ENCODE data around the gene SCNM1.
A peak's percentile ranks its signal among the peaks of the same experiment; 100 is the strongest.

SCNM1 gene, protein sequence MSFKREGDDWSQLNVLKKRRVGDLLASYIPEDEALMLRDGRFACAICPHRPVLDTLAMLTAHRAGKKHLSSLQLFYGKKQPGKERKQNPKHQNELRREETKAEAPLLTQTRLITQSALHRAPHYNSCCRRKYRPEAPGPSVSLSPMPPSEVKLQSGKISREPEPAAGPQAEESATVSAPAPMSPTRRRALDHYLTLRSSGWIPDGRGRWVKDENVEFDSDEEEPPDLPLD

DNA sequence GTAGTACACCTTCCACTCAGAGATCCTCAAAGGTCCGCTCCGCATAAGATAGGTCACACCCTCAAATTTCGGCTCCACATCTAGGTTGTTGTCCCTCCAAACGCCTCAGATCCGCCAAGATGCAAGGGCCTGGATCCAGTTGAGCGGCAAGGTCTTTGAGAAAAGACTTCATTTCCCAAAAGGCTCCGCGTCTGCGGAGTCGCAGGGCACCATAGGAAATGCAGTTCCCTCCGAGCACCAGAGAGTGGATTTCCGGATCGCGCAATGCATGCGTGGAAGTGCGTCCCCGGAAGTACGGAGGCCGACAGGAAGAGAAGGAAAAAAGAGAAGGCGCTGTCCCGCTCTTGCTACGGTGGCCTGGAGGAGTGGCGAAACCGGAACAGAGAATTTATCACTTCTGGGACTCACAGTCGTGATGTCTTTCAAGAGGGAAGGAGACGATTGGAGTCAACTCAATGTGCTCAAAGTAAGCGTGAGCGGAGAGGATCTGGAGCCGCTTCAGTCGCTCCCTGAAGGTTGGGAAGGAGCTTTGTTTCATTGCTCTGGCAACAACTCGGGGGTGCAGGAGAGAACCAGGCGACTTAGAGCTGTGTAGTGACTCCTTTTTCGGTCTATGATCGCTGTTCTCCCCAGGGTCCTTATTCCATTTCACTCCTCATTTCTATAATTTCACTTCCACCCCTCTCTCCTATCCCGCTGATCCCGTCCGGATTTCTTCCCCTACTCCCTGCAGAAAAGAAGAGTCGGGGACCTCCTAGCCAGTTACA is at the start of gene SCNM1, which contains the start of gene LYSMD1:
TSS of gene SCNM1 (plus strand) at position 407 of the 767 bp plus-strand sequence. CDS start at position 416, 9 bp downstream.
TSS of gene LYSMD1 (minus strand) at position 165 of the 767 bp plus-strand sequence. CDS start 644 bp downstream, outside the sequence.
- peak; percentile 99 for DNase-seq

DNA sequence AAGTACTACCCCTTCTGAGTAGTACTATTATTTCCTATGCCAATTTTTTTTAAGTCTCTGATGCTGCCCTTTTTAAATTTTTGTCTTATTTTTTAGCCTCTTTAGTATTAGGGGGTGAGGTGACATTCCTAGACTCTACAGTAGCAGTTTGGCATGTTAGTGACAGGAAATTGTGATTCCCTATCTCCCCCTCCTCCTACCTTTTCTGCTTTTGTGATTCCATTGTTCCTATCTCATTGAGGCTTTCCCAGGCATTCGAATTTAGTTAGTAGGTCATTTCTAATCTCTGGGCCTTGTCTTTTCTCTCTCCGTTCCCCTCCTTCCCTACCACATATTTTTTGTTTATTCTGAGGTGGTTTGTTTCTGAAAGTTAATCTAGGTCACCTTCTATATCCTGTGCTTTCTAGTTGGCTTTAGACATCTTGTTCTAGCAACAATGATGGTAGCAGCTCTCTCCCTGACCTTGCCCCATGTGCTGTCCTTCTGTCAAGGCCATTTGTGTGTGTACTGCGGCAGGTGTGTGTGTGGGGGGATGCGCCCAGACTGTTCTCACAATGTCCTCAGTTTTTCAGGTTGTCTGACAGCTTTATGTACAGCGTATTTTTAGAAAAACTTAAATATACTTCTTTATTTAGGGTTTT is 41.1 kb upstream of the SCNM1 start:
- DNase-seq = no peak

DNA sequence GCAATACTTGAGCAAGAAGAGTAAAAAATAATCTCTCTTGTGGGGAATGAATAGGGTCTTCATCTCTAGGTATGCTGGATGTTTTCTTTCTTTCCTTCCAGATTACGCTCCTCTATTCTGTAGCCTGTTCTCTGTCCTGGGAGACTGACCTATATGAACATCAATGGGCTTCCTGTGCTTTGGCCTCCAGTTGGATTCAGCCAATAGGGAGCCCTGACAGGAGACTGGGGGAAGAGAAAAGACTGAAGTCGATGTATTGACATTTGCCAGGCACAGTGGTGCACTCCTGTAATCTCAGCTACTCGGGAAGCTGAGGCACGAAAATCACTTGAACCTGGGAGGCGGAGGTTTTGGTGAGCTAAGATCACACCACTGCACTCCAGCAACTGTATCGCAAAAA is 37.1 kb upstream of the SCNM1 start:
- DNase-seq = no peak

DNA sequence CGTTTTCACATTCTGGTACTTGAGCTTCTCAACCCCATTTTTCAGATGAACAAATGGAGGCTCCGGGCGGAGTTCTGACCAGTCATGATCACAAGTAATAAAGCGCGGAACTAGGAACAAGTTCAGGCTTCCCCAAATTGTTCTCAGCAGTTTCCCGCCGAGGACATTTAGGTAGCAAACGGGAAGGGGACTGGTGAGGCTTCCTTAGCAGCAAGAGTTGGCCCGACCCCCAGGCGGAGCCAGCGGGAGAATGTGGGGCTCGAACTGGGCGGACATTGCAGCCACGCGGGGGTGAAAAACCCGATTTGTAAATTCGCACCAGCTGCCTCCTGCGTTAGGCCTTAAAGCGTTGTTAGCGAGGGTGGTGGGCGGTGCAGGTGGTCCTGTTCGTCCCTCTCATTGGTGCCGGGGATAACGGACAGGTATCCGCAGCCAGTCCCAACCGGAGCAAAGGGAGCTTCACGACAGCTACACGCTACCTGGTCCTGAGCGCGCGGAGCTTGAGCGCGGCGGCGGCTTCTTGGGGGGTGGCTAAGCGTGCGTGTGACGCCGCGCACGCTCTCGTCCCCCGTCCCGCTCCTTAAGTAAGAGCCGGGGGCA is 34.9 kb upstream of the SCNM1 start:
- peak; percentile 74 for DNase-seq

DNA sequence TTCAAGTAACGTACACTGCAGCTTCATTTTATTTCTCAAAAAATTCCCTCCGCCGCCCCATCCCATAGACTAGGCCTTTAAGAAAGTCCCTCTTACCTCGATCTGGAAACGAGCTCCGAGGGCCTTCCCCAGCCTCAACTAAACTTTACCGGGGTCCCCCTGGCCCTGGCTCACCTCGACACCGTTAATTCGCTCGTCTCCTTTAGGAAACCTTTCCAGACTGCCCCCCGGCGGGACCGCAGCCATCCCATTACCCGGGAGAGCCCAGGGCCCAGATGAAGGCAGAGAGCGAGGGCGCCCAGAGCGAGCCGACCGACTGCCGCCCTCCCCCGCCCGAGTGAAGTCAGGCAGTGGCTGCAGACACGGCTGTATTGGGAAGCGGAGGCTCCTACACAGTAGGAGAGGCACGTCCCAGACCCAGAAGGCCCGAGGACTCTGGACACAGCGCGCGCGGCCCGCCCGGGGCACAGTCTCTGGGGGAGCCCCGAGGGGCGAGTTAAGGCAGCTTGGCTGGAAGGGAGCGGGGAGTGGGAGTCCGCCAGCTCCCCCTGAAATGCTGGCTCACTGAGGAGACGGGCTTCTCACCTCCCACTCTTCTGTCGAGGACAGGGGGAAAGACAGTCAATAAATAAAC is 34.1 kb upstream of the SCNM1 start:
- no peak for DNase-seq

DNA sequence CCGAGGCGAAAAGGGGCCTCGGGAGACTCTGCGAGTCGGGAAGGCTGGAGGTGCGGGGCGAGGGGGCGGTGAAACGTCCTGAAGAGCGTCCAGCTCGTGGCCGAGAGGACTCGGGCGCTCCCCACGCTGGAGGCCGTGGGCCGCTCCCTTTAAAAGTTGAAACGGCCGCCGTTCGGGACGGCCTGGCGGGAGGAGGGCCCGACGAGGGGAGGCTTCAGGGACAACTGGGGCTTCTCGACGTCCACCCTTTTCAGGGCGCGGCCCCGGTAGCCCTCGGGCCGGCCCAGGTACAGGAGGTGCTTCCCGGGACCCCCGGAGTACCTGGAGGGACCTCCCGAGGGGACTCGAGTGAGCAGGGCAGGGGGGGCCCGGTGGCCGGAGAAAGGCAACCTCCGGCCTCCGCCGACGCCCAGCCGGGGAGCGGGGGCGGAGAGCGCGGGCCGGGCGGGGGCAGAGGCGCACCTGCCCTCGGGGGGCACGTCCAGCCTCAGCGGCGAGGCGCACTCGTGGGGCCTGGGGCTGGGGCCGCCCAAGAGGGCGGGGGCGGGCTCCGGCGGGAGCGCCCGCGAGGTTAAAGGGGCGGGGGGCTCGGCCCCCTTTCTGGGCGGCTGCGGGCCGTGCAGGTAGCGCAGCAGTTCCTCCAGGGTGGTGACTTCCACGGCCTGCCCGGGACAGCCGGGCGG is 33.5 kb upstream of the SCNM1 start:
- DNase-seq = no peak

DNA sequence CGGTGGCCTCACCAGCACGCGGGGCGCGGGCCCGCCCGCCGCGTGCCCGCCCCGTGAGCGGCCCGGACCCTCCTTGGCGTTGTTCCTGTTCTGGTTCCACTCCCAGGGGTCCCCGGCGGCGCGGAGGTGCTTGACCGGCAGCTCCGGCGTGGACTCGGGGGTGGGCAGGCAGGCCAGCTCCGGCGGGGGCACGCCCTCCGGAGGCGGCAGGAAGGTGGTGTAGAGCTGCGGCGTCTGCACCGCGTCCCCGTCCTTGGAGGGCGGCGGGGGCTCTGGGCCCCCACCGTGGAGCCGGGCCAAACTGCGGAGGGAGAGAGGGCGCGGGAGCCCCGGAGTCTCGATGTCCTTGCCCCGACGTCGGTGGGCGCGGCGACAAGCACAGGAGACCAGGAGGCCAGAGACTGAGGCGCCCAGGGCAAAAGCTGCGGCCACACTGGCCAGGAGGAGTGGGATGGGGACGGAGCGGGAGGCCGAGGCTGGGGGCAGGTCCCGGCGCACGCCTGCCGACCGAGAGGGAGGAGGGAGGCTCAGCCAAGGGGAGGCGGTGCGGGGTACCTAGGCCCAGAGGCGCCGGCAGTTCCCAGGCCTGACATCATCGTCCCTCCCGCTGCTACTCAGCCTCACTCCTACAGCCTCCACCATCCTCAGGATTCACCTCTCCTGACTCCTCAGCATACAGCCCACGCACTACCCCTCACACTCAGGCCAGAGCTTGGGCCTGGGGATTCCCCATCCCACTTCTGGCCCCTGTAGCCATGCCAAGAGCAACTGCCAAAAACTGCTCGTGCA is 32.7 kb upstream of the SCNM1 start:
- DNase-seq = no peak

DNA sequence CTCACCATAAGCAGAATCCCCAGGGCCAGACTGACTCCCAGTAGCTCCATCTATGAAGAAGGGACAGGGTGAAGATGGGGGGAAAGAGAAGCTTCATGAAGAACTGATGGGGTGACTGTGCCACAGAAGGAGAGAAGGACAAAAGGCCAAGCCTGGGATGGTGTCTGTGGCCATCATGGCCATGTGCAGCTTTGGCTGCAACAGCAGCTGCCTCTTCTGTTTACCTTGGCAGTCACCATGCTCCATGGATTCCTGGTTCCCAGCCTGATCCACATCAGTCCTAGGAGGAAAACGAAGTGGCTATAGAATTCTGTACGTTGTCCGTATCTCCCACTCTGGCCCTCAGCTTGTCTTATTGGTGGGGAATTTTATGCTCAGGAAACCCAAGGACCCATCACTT is 31.5 kb upstream of the SCNM1 start:
- no peak for DNase-seq

DNA sequence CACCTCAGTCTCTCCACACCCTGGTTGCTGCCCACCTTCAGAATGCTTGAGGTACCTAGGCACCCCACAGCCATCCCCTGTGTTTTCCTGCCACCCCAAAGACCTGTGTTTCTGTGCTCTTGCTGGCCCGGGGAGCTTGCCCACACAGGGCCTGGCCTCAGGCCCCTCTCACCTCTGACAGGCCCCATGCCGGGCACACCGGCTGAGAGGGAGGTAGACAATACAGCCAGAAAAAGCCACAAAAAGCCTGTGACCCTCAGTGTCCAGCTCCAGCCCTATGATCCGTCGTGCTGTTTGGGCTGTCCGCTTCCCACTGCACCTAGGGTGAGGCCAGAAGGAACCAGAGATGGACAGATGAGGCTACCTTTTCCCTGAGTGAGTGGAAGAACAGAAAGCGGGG is 31.0 kb upstream of the SCNM1 start:
- DNase-seq = no peak

DNA sequence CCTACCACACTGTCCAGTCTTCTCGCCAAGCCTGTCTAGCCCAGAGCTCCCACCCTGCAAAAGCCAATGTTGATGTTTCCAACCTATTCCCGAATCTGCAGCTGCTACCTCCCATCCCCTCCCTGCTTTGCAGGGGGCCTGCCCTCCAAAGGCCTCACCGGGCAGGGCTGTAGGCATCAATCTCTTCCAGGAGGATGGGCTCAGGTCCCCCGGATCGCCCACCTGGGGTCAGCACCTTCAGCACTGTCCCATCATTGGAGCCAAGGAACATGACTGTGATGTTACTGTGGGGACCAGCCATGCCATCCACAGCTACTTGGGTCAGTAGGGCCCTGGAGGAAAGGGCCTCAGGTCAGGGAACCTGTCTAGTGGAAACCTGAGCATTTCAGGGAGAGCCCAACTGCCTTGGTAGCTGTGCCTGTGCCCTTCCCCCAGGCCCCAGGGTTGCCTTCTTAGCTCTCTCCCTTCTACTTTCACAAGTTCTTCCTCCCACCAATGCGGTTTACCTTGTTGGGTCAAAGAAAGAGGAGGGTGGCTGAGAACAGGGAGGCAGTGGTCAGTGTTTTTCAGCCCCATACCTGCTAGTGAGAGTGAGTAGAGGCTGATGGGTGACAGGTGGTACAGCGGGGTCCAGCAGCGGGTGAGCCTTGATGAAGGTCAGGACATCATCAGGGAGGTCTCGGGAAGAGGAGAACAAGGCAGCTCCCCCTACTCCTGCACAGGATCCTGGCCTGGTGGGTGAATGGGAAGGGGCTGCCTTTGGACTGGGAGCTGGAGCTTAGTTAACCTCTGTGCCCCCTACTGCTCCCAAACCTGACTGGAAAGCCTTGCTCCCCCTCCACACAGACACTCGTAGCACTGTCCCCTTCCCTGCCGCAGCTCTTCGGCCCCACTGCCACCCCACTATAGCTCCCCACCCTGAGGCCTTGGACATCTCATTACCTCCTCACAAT is 30.2 kb upstream of the SCNM1 start:
- no peak for DNase-seq

DNA sequence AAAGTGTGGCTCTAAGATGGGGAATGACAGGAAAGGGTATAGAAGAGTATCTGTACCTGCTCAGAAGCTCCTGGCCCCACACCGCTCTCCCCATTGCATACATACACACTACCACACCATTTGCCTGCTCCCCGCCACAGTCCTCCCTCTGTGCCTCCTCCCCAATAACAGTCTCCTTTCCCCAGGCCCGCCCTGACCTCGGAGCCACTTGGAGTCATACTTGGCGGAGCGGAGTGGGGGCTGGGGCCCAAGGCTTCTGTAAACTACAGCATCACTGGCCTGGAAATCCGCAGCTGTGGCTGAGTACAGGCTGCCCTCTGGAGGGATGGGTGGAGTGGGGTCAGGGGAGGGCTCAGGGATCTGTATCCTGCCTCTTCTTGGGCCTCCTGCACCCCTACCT is 28.2 kb upstream of the SCNM1 start:
- DNase-seq = no peak

DNA sequence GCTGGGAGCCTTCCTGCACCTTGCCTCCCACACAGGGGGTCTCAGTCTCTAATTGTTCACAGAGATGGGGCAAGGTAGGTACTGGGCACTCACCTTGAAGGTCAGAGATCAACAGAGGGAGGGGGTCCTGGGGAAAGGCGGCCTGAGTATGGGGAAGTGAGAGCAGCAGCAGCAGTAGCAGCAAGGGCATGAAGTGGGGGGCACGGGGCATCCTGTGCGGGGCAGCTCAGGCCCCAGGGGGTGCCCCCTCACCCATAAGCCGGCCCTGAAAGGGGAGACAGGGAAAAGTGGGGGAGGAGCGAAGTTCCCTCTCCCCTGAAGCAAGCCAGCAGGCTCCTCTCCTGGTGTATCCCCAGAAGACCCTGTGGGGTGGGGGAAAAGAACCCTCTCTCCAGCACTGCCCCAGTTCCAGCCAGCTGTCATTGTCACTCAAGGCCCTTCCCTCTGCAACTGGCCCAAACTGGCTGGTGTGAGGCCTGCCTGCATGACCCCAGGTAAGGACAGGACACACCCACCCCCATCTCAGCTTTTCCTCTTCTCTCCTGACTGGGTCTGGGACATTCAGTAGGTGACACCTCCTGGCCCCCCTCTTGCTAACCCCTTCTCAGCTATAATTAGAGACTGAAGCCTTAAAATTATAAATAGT is 23.4 kb upstream of the SCNM1 start:
- no peak for DNase-seq

DNA sequence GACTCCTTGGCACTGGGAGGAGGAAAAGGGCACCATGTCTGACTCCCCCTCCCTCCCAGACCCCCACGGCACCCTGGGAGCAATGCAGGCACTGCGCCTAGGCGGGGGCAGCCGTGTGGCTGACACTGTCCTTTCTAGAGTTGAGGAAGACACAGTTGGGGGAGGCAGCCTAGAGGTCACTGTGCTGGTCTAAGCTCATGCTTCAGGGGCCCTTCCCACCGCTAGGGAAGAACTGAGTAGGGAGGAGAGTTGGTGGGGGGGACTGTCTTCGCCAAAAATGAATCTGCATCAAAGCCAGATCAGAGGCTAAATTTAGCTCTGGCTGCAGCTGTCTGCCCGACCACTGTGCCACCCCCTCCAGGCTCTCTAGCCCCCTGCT is 22.9 kb upstream of the SCNM1 start:
- DNase-seq = no peak

DNA sequence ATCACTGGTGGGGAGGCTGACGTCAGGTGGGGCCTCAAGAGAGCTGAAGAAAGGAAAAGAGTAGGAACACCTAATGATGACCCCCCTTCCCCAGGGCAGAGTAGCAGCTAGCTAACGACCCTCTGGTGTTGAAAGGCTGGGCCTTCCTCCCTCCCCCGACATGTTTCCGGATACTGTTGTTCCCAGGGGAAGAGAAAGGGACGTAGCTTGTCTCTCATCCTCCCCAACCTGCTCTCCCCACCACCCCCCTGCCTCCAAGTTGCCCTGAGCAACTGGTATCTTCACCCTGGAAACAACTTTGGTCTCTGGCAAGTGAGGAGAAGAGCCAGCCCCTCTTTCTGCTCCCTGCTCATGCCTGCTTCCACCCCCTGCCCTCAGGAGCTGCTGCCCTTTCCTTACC is 22.0 kb upstream of the SCNM1 start:
- DNase-seq = no peak

DNA sequence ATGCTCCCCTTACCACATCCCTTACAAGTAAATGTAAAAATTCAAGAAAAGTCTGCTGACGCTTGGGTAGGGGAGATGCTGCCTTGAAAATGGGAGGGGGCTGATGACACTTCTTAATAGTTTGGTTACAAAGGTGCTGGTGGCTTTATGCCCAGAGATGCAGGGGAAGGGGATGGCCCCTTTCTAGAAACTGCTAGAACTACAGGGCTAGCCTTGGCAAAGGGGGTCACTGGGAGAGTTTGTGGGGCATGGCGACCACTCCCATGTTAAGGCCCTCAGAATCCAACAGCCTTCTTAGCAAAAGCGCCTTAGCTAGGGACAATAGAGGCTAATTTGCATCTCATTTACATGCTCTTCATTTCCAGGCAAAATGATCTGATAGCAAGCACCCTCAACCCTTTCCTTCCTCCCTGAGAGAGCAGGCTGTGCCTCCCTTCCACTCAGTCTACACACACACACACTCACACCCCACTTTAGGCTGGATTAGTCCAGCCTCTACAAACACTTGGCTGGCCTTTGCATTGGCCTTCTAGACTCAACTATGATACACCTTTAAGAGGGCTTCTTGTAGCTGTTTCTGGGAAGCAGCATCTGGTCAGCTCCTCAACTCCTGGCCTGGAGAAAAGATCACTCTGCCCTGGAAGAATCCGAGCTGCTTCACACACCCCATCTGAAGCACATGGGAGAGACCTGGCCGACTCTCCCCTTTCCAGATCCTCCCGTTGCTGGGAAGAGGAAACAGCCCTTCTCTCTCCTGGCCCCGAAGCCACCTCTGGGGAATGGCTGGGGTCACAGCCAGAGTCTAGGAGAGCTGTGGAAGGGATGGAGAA is 21.3 kb upstream of the SCNM1 start:
- no peak for DNase-seq

DNA sequence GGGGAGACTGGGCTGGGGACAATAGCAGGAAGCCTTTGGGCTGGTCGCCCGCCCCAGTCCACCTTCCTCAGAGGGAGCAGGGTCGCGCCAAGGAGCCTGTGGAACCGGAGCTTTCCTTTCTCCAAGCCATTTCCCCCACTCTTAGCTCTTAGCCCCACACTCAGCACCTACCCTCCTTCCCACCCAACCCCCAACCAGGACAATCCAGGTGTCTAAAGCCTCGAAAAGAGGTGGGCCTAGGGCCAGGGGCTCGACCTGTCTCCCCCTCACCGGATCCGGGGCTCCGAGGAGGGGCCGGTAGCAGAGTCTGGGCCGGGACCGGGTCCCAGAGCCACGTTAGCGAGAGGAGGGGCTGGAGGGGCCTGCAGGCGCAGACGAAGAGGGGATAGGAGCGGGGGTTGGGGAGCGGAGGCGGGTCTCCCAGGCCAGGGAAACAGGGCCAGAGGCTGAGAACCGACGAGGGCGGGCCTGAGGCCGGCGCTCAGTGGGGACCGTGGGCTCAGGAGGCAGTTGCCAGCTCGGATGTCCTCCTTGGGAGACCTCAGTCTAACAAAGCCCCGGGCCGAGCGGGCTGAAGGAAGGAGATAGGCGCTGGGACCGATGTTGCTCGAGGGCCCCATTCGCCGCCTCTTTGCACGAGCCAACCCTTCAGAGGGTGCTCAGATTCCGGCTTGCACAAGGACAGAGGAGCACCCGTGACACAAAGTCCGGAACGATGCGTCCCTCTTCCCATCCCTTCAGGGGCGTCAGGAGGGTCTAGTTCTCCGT is 20.5 kb upstream of the SCNM1 start:
- no peak for DNase-seq

DNA sequence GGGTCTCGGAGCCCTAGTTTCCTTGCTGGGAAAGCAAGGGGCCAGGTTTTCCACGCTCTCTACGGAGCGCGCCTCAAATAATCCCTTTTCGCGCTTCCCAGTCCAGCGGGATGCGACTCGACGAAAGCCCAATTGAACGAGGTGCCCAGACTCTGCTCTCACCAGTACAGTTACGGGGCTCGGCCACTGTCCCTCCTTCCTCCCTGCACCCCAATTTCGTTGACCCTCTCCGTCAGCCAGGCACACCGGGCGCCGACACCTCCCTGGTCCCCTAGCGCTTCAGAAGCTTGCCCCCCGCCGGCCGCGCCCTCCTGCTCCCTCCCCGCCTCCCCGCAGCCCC is 19.9 kb upstream of the SCNM1 start:
- DNase-seq = no peak

DNA sequence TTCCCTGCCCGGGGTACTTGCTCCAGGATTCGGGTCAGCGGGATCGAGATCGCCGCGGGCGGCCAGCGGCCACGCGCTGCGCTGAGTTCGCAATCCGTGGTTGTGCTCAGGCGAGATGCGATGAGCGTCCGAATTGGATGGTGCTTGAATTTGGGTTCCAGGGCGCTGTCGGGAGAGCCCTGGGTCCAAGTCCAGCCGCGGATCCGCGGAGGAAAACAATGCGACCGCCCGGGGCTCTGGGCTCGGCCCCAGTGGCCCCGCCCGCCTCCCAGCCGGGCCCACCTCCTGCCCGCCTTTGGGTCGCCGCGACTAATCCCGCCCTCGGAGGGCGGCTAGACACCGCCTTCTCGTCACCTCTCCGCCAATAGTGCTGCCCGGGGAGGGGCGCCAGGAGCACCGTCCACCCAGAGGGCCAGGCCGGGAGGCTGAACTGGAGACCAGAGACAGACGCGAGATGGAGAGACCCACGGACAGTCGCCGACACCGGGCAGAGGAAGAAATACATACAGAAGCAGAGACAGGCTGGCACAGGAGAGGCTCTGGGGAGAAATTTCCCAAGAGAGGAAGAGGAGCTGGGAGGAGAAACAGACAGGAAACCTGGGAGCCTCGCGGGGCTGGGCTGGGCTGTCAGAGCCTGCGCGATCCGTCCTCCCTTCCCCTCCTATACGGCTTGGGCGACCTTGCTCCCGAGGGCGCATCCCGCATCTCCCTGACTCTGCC is 19.4 kb upstream of the SCNM1 start, which contains the start of gene SEMA6C:
TSS of gene SEMA6C (minus strand) at position 220 of the 720 bp plus-strand sequence. CDS start 4,010 bp downstream, outside the sequence.
- DNase-seq = peak; percentile 79

Measured in CD4-positive, alpha-beta T cell treated with Interleukin-4 for 4 hours (primary cell).